Suprapubic skin (tissue), 4 donors: Measurements from ENCODE around the gene THBS3.

ENCODE experiments used
- CTCF ChIP-seq, 2 donors: fragments of 200-600 bp in 1 of 2; fragments of 450-650 bp in 1 of 2; sonication (generic) in 1 of 2; IDR thresholded peaks; one replicate each; pipeline ENCODE4 v1.5.1; 2016 to 2019; ENCODE audit warnings: antibody characterized with exemption in 2 of 2, mild to moderate bottlenecking in 1 of 2, moderate library complexity in 1 of 2
- POLR2A ChIP-seq, 2 donors: fragments of 450-650 bp; IDR thresholded peaks; one replicate each; pipeline ENCODE4 v1.6.1; 2017; ENCODE audit warnings: antibody characterized with exemption in 2 of 2, mild to moderate bottlenecking in 2 of 2, moderate library complexity in 2 of 2
- POLR2AphosphoS5 ChIP-seq, 3 donors: sonication (generic); formaldehyde crosslinking; IDR thresholded peaks; one replicate each; pipeline ENCODE4 v1.6.1; 2017; ENCODE audit warnings: antibody characterized with exemption in 3 of 3

GRCh38 chr1:155250246-155250632, 42.5 kb upstream of the THBS3 start:
- no peak for TF ChIP-seq POLR2A (IDR thresholded peaks at IDR 0.05)
- TF ChIP-seq CTCF (IDR thresholded peaks at IDR 0.05) = no peak
- no peak for TF ChIP-seq POLR2AphosphoS5 (IDR thresholded peaks at IDR 0.05)
